HEK293 (cell line): ENCODE data around the gene THAP11.

ENCODE experiments used
- CTCF ChIA-PET: fragments of 350-600 bp; formaldehyde crosslinking; extraction: SDS; loops from one replicate; lab custom pipeline; 2021; ENCODE audit warnings: antibody characterized with exemption; lab: Yijun Ruan, JAX
- POLR2A ChIA-PET: fragments of 300-600 bp; formaldehyde crosslinking; extraction: SDS; loops from one replicate; lab custom pipeline; 2020; ENCODE audit warnings: antibody characterized with exemption, inconsistent platforms; lab: Yijun Ruan, JAX
- H3K27ac ChIP-seq: fragments of 200-500 bp; sonication (Bioruptor generic); 2 replicates; pipeline ENCODE4 v1.5.1; 2014; ENCODE audit warnings: low read depth, low read length, control low read depth, inconsistent platforms; ENCODE audit errors: extremely low read depth
- H3K36me3 ChIP-seq, 2 experiments: fragments of 200-500 bp in 1 of 2; sonication (Bioruptor generic) in 1 of 2; 1 replicate in 1 of 2; 2 replicates in 1 of 2; pipeline ENCODE4 v1.5.1; 2014 to 2017; ENCODE audit warnings: inconsistent platforms in 2 of 2, low read length in 2 of 2; ENCODE audit not compliant: control insufficient read depth in 2 of 2, insufficient read depth in 1 of 2
- H3K4me1 ChIP-seq: fragments of 200-500 bp; sonication (Bioruptor generic); 2 replicates; pipeline ENCODE4 v1.5.1; 2014; ENCODE audit warnings: mild to moderate bottlenecking, low read length, inconsistent platforms; ENCODE audit not compliant: control insufficient read depth, insufficient read depth
- H3K4me3 ChIP-seq: 2 replicates; pipeline ENCODE4 v1.5.1; 2011; ENCODE audit warnings: low read depth, mild to moderate bottlenecking, control low read depth, low read length, moderate library complexity
- H3K9me3 ChIP-seq: fragments of 200-500 bp; sonication (Bioruptor generic); 2 replicates; pipeline ENCODE4 v1.5.1; 2014; ENCODE audit warnings: low read depth, low read length, inconsistent platforms; ENCODE audit not compliant: control insufficient read depth, insufficient read depth
- GLI2 ChIP-seq: fragments of 450-650 bp; formaldehyde crosslinking; IDR thresholded peaks from 2 replicates; pipeline ENCODE4; 2017; ENCODE audit warnings: missing biosample characterization, missing genetic modification characterization, low read depth, borderline replicate concordance
- KLF17 ChIP-seq: fragments of 450-650 bp; formaldehyde crosslinking; IDR thresholded peaks from 2 replicates; pipeline ENCODE4 v1.5.1; 2016; ENCODE audit warnings: missing biosample characterization, missing genetic modification characterization
- KLF9 ChIP-seq: fragments of 450-650 bp; formaldehyde crosslinking; IDR thresholded peaks from 2 replicates; pipeline ENCODE4 v1.5.1; 2016; ENCODE audit warnings: missing biosample characterization, missing genetic modification characterization, low read depth
- MZF1 ChIP-seq: fragments of 450-650 bp; formaldehyde crosslinking; IDR thresholded peaks from 2 replicates; pipeline ENCODE4 v1.5.1; 2017; ENCODE audit warnings: missing biosample characterization, missing genetic modification characterization, borderline replicate concordance
- PRDM4 ChIP-seq: fragments of 450-650 bp; formaldehyde crosslinking; IDR thresholded peaks from 2 replicates; pipeline ENCODE4 v1.5.1; 2017; ENCODE audit warnings: missing biosample characterization, missing genetic modification characterization
- PRDM6 ChIP-seq: fragments of 450-650 bp; formaldehyde crosslinking; IDR thresholded peaks from 2 replicates; pipeline ENCODE4 v1.5.1; 2017; ENCODE audit warnings: missing biosample characterization, missing genetic modification characterization
- SCRT2 ChIP-seq: fragments of 450-650 bp; formaldehyde crosslinking; IDR thresholded peaks from 2 replicates; pipeline ENCODE4 v1.5.1; 2016; ENCODE audit warnings: missing biosample characterization, missing genetic modification characterization
- SP2 ChIP-seq: fragments of 450-650 bp; formaldehyde crosslinking; IDR thresholded peaks from 2 replicates; pipeline ENCODE4 v1.5.1; 2016; ENCODE audit warnings: missing biosample characterization, missing genetic modification characterization
- YY1 ChIP-seq: fragments of 450-650 bp; formaldehyde crosslinking; IDR thresholded peaks from 2 replicates; pipeline ENCODE4 v1.5.1; 2018; ENCODE audit warnings: missing biosample characterization, missing genetic modification characterization
- ZFHX2 ChIP-seq: fragments of 450-650 bp; formaldehyde crosslinking; conservative IDR thresholded peaks from 2 replicates; pipeline ENCODE4 v1.5.1; 2016; ENCODE audit warnings: missing biosample characterization, missing genetic modification characterization
- ZFP37 ChIP-seq: fragments of 450-650 bp; formaldehyde crosslinking; IDR thresholded peaks from 2 replicates; pipeline ENCODE4 v1.5.1; 2016; ENCODE audit warnings: missing biosample characterization, missing genetic modification characterization
- ZNF132 ChIP-seq: fragments of 450-650 bp; formaldehyde crosslinking; IDR thresholded peaks from 2 replicates; pipeline ENCODE4 v1.5.1; 2017; ENCODE audit warnings: missing biosample characterization, missing genetic modification characterization, borderline replicate concordance
- ZNF175 ChIP-seq: fragments of 450-650 bp; formaldehyde crosslinking; IDR thresholded peaks from 2 replicates; pipeline ENCODE4 v1.5.1; 2016; ENCODE audit warnings: missing biosample characterization, missing genetic modification characterization
- ZNF2 ChIP-seq: fragments of 450-650 bp; formaldehyde crosslinking; IDR thresholded peaks from 2 replicates; pipeline ENCODE4 v1.5.1; 2016; ENCODE audit warnings: missing biosample characterization, missing genetic modification characterization
- ZNF214 ChIP-seq: fragments of 450-650 bp; formaldehyde crosslinking; IDR thresholded peaks from 2 replicates; pipeline ENCODE4 v1.5.1; 2017; ENCODE audit warnings: missing biosample characterization, mild to moderate bottlenecking, missing genetic modification characterization, borderline replicate concordance
- ZNF248 ChIP-seq: fragments of 450-650 bp; formaldehyde crosslinking; IDR thresholded peaks from 2 replicates; pipeline ENCODE4 v1.5.1; 2017; ENCODE audit warnings: missing biosample characterization, missing genetic modification characterization
- ZNF274 ChIP-seq, 2 experiments: fragments of 200-500 bp in 1 of 2; fragments of 450-650 bp in 1 of 2; sonication (Bioruptor generic) in 1 of 2; formaldehyde crosslinking in 1 of 2; IDR thresholded peaks; 2 replicates each; pipeline versions ENCODE4 v1.5.1 to v1.6.1; 2014 to 2016; ENCODE audit warnings: borderline replicate concordance in 1 of 2, inconsistent platforms in 1 of 2, low read length in 1 of 2, missing biosample characterization in 1 of 2, missing genetic modification characterization in 1 of 2
- ZNF280D ChIP-seq: fragments of 450-650 bp; formaldehyde crosslinking; IDR thresholded peaks from 2 replicates; pipeline ENCODE4 v1.5.1; 2016; ENCODE audit warnings: missing biosample characterization, missing genetic modification characterization
- ZNF513 ChIP-seq: fragments of 450-650 bp; IDR thresholded peaks from 2 replicates; pipeline ENCODE4 v1.5.1; 2018; ENCODE audit warnings: missing biosample characterization, missing genetic modification characterization
- ZNF549 ChIP-seq: fragments of 450-650 bp; IDR thresholded peaks from 2 replicates; pipeline ENCODE4 v1.5.1; 2018; ENCODE audit warnings: missing biosample characterization, missing genetic modification characterization, mild to moderate bottlenecking, inconsistent platforms, moderate library complexity
- ZNF555 ChIP-seq: fragments of 450-650 bp; formaldehyde crosslinking; conservative IDR thresholded peaks from 2 replicates; pipeline ENCODE4 v1.5.1; 2017; ENCODE audit warnings: missing biosample characterization, mild to moderate bottlenecking, missing genetic modification characterization, inconsistent platforms
- ZNF596 ChIP-seq: fragments of 450-650 bp; IDR thresholded peaks from 2 replicates; pipeline ENCODE4 v1.5.0; 2018; ENCODE audit warnings: missing biosample characterization, mild to moderate bottlenecking, missing genetic modification characterization, moderate library complexity
- ZNF624 ChIP-seq: fragments of 450-650 bp; formaldehyde crosslinking; IDR thresholded peaks from 2 replicates; pipeline ENCODE4 v1.5.1; 2017; ENCODE audit warnings: missing biosample characterization, missing genetic modification characterization
- ZNF660 ChIP-seq: fragments of 450-650 bp; IDR thresholded peaks from 2 replicates; pipeline ENCODE4 v1.5.1; 2018; ENCODE audit warnings: missing biosample characterization, mild to moderate bottlenecking, missing genetic modification characterization
- ZNF701 ChIP-seq: fragments of 450-650 bp; formaldehyde crosslinking; IDR thresholded peaks from 2 replicates; pipeline ENCODE4 v1.5.1; 2016; ENCODE audit warnings: missing biosample characterization, missing genetic modification characterization

THAP11 gene

GRCh38 chr16:67884684-67885083 is 42.6 kb downstream of the THAP11 start, which contains the start of gene NRN1L (continued):
- no peak for TF ChIP-seq ZNF248 (tag by site-specific recombination)
- no peak for TF ChIP-seq MZF1 (tag by site-specific recombination)
- TF ChIP-seq PRDM6 (tag by site-specific recombination): no peak
- 0 out of 2 replicates have a peak, but pooled peaks have one; percentile 10 for TF ChIP-seq PRDM4 (tag by site-specific recombination)
- no peak for TF ChIP-seq ZNF132 (tag by site-specific recombination)
- no peak for TF ChIP-seq ZNF549 (tag by site-specific recombination)
- no peak for TF ChIP-seq ZNF214 (tag by site-specific recombination)
- TF ChIP-seq KLF9 (tag by site-specific recombination): peak; percentile 93
- no peak for TF ChIP-seq ZNF596 (tag by site-specific recombination)
- TF ChIP-seq YY1: no peak
- TF ChIP-seq ZNF555 (tag by site-specific recombination): no peak
- TF ChIP-seq ZNF701 (tag by site-specific recombination): no peak
- no peak for TF ChIP-seq ZFP37 (tag by site-specific recombination)
- no peak for TF ChIP-seq KLF17 (tag by site-specific recombination)
- TF ChIP-seq ZNF2: no peak; the same call in 1 of the 2 replicates
- no peak for TF ChIP-seq GLI2

GRCh38 chr16:67885545-67885944 is 43.4 kb downstream of the THAP11 start:
- ChIA-PET POLR2A (interaction anchor here (0.6 to 1.3 kb wide), 4 partner anchors 13 to 642 kb away, joined by 3 to 4 read pairs (median 3); no protein-coding TSS in a partner anchor), CTCF (interaction anchor here (0.6 to 3.3 kb wide), 8 partner anchors 36 to 70 kb away, joined by 3 to 17 read pairs (median 4); partner anchors contain the start of gene PSMB10)
- no peak overlapping the region for H3K4me3 ChIP-seq
- no peaks in the 10 kb centered on the region for H3K9me3 ChIP-seq
- TF ChIP-seq ZNF513 (tag by site-specific recombination): no peak
- no peak for TF ChIP-seq ZNF624 (tag by site-specific recombination)
- TF ChIP-seq SP2 (tag by site-specific recombination): no peak
- TF ChIP-seq ZNF274 (IDR thresholded peaks at IDR 0.05; ENCODE audit: low read length): no peak
- no peak for TF ChIP-seq ZNF274 (tag by site-specific recombination; IDR thresholded peaks at IDR 0.05; ENCODE audit: borderline replicate concordance)
- no peak for TF ChIP-seq ZNF280D (tag by site-specific recombination)
- TF ChIP-seq ZFHX2 (tag by site-specific recombination): no peak
- no peak for TF ChIP-seq YY1
- TF ChIP-seq ZNF175 (tag by site-specific recombination): no peak
- TF ChIP-seq ZNF660 (tag by site-specific recombination): no peak
- no peak for TF ChIP-seq SCRT2
- H3K36me3 ChIP-seq: peaks cover 0 to 51% of the 10 kb centered on the region in 2 experiments; a peak in 1 of 3 replicates
- H3K4me1 ChIP-seq: peaks cover 3% of the 10 kb centered on the region; the same call in 1 of the 2 replicates
- no peak overlapping the region for H3K27ac ChIP-seq
